Measurements from ENCODE around the gene NAA50. TPM values are rescaled to one million over a fixed set of nuclear protein-coding genes. Genes with fewer than 3 reads are reported as not detected.

NAA50 gene
- total and polyA plus RNA-seq, 4 donors = 27.8 to 82.7 (median 61.4) TPM

- Histone ChIP-seq H3K27ac (ENCODE audit: low read depth in 1 of 2, low read length in 1 of 2) (no peak overlapping the region), H3K4me1 (ENCODE audit: control insufficient read depth in 5 of 5, insufficient read depth in 5 of 5, low read length in 5 of 5) (peaks cover 0 to 3% (median 0%) of the 10 kb centered on the region in 5 donors), H3K9me3 (ENCODE audit: control insufficient read depth in 4 of 4, insufficient read depth in 3 of 4, low read length in 3 of 4) (no peaks in the 10 kb centered on the region), H3K36me3 (ENCODE audit: control insufficient read depth in 4 of 4, insufficient read depth in 4 of 4, low read length in 4 of 4) (peaks cover 9 to 18% (median 14%) of the 10 kb centered on the region in 4 donors), H3K27me3 (ENCODE audit: control insufficient read depth in 3 of 3, insufficient read depth in 3 of 3, low read length in 2 of 3) (no peaks in the 10 kb centered on the region), H3K4me3 (no peak overlapping the region), H3K9ac (ENCODE audit: insufficient read depth in 1 of 2, low read length in 2 of 2) (no peak overlapping the region)
- DNase-seq (no peak), ATAC-seq (ENCODE audit: insufficient read depth, low FRiP score) (no peak)
- WGBS, 2 donors = 72 to 89% methylated on average over 1 of the region's 1 CpG
- TF ChIP-seq, protein P1, sequence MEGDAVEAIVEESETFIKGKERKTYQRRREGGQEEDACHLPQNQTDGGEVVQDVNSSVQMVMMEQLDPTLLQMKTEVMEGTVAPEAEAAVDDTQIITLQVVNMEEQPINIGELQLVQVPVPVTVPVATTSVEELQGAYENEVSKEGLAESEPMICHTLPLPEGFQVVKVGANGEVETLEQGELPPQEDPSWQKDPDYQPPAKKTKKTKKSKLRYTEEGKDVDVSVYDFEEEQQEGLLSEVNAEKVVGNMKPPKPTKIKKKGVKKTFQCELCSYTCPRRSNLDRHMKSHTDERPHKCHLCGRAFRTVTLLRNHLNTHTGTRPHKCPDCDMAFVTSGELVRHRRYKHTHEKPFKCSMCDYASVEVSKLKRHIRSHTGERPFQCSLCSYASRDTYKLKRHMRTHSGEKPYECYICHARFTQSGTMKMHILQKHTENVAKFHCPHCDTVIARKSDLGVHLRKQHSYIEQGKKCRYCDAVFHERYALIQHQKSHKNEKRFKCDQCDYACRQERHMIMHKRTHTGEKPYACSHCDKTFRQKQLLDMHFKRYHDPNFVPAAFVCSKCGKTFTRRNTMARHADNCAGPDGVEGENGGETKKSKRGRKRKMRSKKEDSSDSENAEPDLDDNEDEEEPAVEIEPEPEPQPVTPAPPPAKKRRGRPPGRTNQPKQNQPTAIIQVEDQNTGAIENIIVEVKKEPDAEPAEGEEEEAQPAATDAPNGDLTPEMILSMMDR (IDR thresholded peaks at IDR 0.05; ENCODE audit: control extremely low read depth, extremely low read depth) = no peak
Measured at GRCh38 chr3:113719294-113719693, 26.8 kb downstream of the NAA50 start.

DNA sequence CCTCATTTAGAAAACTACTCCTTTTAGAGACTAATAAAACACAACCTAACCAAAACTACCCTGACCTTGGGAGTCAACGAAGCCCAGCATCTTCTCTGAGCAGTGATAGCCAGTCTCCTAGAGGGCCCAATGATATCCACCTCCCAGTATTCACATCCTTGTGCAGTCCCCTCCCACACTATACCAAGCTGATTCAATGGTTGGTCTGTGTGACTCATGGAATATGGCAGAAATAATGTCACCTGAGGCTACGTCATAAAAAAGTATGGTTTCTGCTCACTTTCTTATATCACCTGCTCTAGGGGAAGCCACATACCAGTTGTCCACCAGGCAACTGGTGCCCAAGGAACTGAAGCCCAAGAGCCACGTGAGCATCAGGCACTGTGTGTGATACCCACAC, 28.2 kb downstream of the NAA50 start:
- DNase-seq (no peak), ATAC-seq (ENCODE audit: insufficient read depth, low FRiP score) (no peak)
- no peak overlapping the region for H3K27ac ChIP-seq (ENCODE audit: low read depth in 1 of 2, low read length in 1 of 2)
- no peak overlapping the region for H3K4me3 ChIP-seq
- no peak overlapping the region for H3K9ac ChIP-seq (ENCODE audit: insufficient read depth in 1 of 2, low read length in 2 of 2)
- H3K36me3 ChIP-seq (ENCODE audit: control insufficient read depth in 4 of 4, insufficient read depth in 4 of 4, low read length in 4 of 4) = peaks cover 9 to 16% (median 14%) of the 10 kb centered on the region in 4 donors
- WGBS, 2 donors = 96 to 100% methylated on average over 3 of the region's 3 CpGs
- peaks cover 0 to 3% (median 0%) of the 10 kb centered on the region in 5 donors for H3K4me1 ChIP-seq (ENCODE audit: control insufficient read depth in 5 of 5, insufficient read depth in 5 of 5, low read length in 5 of 5)
- no peaks in the 10 kb centered on the region for H3K9me3 ChIP-seq (ENCODE audit: control insufficient read depth in 4 of 4, insufficient read depth in 3 of 4, low read length in 3 of 4)
- no peaks in the 10 kb centered on the region for H3K27me3 ChIP-seq (ENCODE audit: control insufficient read depth in 3 of 3, insufficient read depth in 3 of 3, low read length in 2 of 3)
- TF ChIP-seq, protein P1 (IDR thresholded peaks at IDR 0.05; ENCODE audit: control extremely low read depth, extremely low read depth) = no peak

DNA sequence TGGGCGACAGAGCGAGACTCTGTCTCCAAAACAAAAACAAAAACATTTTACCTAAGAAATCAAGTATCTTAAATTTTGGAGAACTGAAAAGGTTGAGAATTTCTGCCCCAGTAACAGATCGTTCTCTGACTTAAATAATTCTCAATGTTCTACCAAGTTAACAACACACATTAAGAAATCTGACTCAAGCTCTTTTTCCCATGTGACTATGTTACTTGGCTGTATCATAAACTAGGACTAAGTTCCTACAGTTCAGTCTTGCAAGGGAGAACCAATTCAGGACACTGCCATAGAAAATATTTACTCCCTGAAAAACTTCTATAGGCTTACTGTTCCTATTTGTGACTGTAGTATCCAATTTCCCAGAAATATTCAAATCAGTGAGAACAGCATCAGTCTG, 28.7 kb downstream of the NAA50 start:
- Histone ChIP-seq H3K27ac (ENCODE audit: low read depth in 1 of 2, low read length in 1 of 2) (no peak overlapping the region), H3K4me1 (ENCODE audit: control insufficient read depth in 5 of 5, insufficient read depth in 5 of 5, low read length in 5 of 5) (peaks cover 0 to 3% (median 0%) of the 10 kb centered on the region in 5 donors), H3K9ac (ENCODE audit: insufficient read depth in 1 of 2, low read length in 2 of 2) (no peak overlapping the region), H3K9me3 (ENCODE audit: control insufficient read depth in 4 of 4, insufficient read depth in 3 of 4, low read length in 3 of 4) (no peaks in the 10 kb centered on the region), H3K36me3 (ENCODE audit: control insufficient read depth in 4 of 4, insufficient read depth in 4 of 4, low read length in 4 of 4) (peaks cover 9 to 16% (median 12%) of the 10 kb centered on the region in 4 donors), H3K4me3 (no peak overlapping the region), H3K27me3 (ENCODE audit: control insufficient read depth in 3 of 3, insufficient read depth in 3 of 3, low read length in 2 of 3) (no peaks in the 10 kb centered on the region)
- TF ChIP-seq, protein P1 (IDR thresholded peaks at IDR 0.05; ENCODE audit: control extremely low read depth, extremely low read depth) = no peak
- 95 to 98% methylated on average over 3 of the region's 3 CpGs for WGBS, 2 donors
- DNase-seq (no peak), ATAC-seq (ENCODE audit: insufficient read depth, low FRiP score) (no peak)

- 75 to 88% methylated on average over 1 of the region's 1 CpG for WGBS, 2 donors
Measured at GRCh38 chr3:113714702-113715101, 31.3 kb downstream of the NAA50 start.

More at GRCh38 chr3:113714702-113715101, 31.3 kb downstream of the NAA50 start:
- no peak overlapping the region for H3K9ac ChIP-seq (ENCODE audit: insufficient read depth in 1 of 2, low read length in 2 of 2)
- no peaks in the 10 kb centered on the region for H3K27me3 ChIP-seq (ENCODE audit: control insufficient read depth in 3 of 3, insufficient read depth in 3 of 3, low read length in 2 of 3)
- TF ChIP-seq, protein P1 (IDR thresholded peaks at IDR 0.05; ENCODE audit: control extremely low read depth, extremely low read depth) = no peak
- DNase-seq = no peak
- peaks cover 0 to 7% (median 4%) of the 10 kb centered on the region in 4 donors for H3K36me3 ChIP-seq (ENCODE audit: control insufficient read depth in 4 of 4, insufficient read depth in 4 of 4, low read length in 4 of 4)
- no peaks in the 10 kb centered on the region for H3K9me3 ChIP-seq (ENCODE audit: control insufficient read depth in 4 of 4, insufficient read depth in 3 of 4, low read length in 3 of 4)
- ATAC-seq (ENCODE audit: insufficient read depth, low FRiP score) = no peak
- no peaks in the 10 kb centered on the region for H3K4me1 ChIP-seq (ENCODE audit: control insufficient read depth in 5 of 5, insufficient read depth in 5 of 5, low read length in 5 of 5)
- no peak overlapping the region for H3K27ac ChIP-seq (ENCODE audit: low read depth in 1 of 2, low read length in 1 of 2)
- H3K4me3 ChIP-seq = no peak overlapping the region

Data from lung (tissue), 12 donors.